GM19023 (cell line): Measurements from ENCODE around the gene EHBP1.
"Not testable (repeated sequence)": the region's sequence is repeated elsewhere in the genome, so short reads cannot be mapped to it uniquely, and the experiment has no call there.

ENCODE experiments used
- ATAC-seq: cut with Tn5 transposase; IDR thresholded peaks from one replicate; pipeline ENCODE4 v1.9.1; 2021; ENCODE audit warnings: mild to moderate bottlenecking, moderate library complexity; ENCODE audit not compliant: unreplicated experiment

EHBP1 gene

GRCh38 chr2:63058144-63058920 is 352.8 kb downstream of the EHBP1 start:
- no peak for ATAC-seq

- no peak for ATAC-seq
These were observed 353.6 kb downstream of the EHBP1 start for GRCh38 chr2:63058921-63059792.

GRCh38 chr2:63059793-63060471 is 354.4 kb downstream of the EHBP1 start:
- no peak for ATAC-seq

- no peak for ATAC-seq
These were observed 355.0 kb downstream of the EHBP1 start for GRCh38 chr2:63060472-63060991.

- no peak for ATAC-seq
These were observed 358.7 kb downstream of the EHBP1 start for GRCh38 chr2:63064197-63064596.

GRCh38 chr2:63064661-63065060 is 359.1 kb downstream of the EHBP1 start:
- no peak for ATAC-seq

GRCh38 chr2:63066265-63066664 is 360.8 kb downstream of the EHBP1 start:
- ATAC-seq, result no peak

GRCh38 chr2:63066838-63067237 is 361.3 kb downstream of the EHBP1 start:
- ATAC-seq, result no peak

- ATAC-seq, result no peak
These were observed 366.2 kb downstream of the EHBP1 start for GRCh38 chr2:63071664-63072063.

GRCh38 chr2:63073994-63074393 is 368.5 kb downstream of the EHBP1 start:
- no peak for ATAC-seq

GRCh38 chr2:63074399-63074798 is 368.9 kb downstream of the EHBP1 start:
- not testable (repeated sequence) for ATAC-seq

GRCh38 chr2:63078852-63079606 is 373.5 kb downstream of the EHBP1 start:
- ATAC-seq, result no peak

GRCh38 chr2:63081404-63081803 is 375.9 kb downstream of the EHBP1 start:
- ATAC-seq, result no peak

- no peak for ATAC-seq
These were observed 381.2 kb downstream of the EHBP1 start for GRCh38 chr2:63086687-63087086.

- no peak for ATAC-seq
These were observed 386.9 kb downstream of the EHBP1 start for GRCh38 chr2:63092401-63092800.

GRCh38 chr2:63092857-63093256 is 387.3 kb downstream of the EHBP1 start:
- ATAC-seq, result no peak

GRCh38 chr2:63093502-63093901 is 388.0 kb downstream of the EHBP1 start:
- no peak for ATAC-seq
